KBM-7 (cell line): ENCODE measurements around the gene CAMSAP1.

Experiments
- DNase-seq: peaks from one replicate; pipeline ENCODE4 v3.0.0-alpha.2; 2015
- in situ Hi-C: fragments of 300-500 bp; cut with MboI; formaldehyde crosslinking; loops from 2 replicates; pipeline ENCODE4 v1.14.3; 2020; ENCODE audit warnings: low sequenced_read_pairs, low pct_unique_long_range_greater_than_20kb, mixed read lengths

Gene CAMSAP1

GRCh38 chr9:135805422-135806022 lies 101.8 kb downstream of the CAMSAP1 start:
- DNase-seq: no peak
- in situ Hi-C loops: no loop called here

DNA sequence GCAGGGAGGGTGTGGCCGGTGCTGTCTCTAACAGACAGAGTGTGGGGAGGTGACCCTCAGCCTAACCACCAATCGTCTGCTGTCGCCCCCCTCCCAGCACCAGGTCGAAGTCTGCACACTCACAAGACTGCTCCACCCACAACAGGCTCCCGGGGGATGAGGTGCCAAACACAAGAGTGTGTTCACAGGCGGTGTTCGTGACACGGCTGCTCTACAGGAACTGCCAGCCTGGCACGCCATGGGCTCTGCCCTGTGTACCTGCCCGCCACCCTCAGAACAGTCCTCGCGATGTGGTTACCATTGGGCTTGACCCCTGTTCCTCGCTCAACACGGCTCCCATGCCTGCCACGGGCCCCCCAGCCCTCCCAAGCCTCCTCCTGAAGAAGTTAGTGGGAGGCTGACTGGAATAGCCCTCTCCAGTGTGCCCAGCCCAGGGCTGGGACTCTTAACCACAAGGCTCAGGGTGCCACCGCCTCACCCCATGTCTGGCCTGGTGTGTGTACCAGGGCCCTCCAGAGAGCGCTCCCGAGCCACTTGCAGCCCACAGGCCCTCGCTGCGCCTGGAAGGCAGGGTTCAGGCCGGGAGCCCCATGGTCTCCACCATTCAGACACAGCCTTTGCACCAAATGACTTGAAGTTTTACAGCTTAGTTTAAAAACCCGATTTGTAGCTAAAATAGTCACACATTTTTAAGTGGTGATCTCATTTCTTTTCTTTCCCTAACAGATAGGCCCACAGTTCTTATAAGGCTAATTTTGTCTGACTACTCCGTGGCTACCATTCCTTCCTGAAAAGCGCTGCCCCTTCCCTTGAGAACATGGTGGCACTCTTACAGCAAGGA lies 102.5 kb downstream of the CAMSAP1 start:
- in situ Hi-C loops: no loop called here
- no peak for DNase-seq

DNA sequence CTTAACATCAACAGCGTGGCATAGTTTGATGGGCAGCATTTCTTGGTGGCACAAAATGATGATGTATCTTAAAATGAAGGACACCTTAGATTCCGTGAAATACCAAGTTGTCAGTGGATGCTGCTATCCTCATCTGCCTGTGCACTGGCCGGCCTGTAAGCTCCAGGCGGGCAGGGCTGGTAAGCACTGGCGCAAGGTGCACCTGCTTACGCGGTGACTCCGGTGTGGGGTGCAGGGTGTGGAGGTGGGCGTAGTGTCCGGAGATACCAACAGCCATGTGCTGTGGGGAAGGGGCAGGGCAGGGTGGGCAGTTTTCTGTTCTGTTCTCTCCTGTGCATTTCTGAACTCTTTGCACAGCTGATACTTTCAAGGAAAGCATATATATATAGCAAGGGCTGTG lies 103.9 kb downstream of the CAMSAP1 start:
- DNase-seq: no peak
- in situ Hi-C loops: no loop called here

GRCh38 chr9:135802876-135803419 lies 104.4 kb downstream of the CAMSAP1 start:
- DNase-seq: no peak
- in situ Hi-C loops: no loop called here

DNA sequence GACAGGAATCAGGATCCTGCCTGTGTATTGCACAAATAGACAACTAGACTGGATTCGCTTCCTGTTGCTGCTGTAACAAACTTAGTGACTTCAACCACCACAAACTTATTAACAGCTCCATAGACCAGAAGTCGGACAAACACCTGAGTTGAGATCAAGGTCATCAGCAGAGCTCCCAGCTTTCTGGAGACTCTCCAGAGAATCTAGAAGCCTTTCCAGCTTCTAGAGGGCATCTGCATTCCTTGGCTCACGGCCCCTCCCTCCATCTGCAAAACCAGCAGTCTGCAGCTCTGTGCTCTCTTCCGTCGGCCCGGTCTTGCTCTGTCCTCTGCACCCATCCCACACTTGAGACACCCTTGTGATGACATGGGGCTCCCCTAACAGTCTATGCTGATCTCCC lies 106.3 kb downstream of the CAMSAP1 start:
- in situ Hi-C loops: no loop called here
- DNase-seq: no peak

DNA sequence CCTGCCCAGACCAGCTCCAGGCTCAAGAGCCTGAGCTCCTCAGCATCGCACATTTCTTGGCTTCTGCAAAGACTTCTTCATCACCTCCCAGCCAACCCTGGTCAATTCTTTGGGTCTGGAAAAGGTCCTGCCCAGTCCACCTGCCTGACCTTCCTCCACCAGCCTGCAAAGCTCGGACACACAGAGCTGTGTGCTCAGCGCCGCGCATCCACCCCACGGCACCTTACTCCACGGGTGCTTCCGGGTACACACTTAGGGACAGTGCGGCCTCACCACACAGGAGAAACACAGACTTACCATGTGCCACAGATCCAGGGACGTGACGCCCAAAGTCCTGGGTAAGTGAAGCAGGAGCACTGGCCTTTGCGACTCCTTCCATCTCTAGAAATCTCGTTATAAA lies 108.1 kb downstream of the CAMSAP1 start:
- in situ Hi-C loops: no loop called here
- no peak for DNase-seq

DNA sequence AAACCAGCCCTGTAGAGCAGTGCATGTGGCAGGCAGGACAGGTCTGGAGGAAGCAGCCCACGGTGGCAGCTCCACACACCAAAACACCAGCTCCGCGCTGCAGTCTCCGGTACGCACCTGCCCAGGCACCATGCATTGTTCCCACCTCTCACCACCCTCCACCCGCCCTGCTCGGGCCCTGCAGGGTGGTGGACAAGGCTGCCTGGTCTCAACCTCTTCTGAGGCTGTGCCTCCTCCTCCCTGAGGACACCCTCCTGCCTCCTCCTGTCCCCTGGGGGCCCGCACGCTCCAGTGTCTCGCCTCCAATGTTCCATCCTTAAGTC lies 109.1 kb downstream of the CAMSAP1 start:
- in situ Hi-C loops: no loop called here

DNA sequence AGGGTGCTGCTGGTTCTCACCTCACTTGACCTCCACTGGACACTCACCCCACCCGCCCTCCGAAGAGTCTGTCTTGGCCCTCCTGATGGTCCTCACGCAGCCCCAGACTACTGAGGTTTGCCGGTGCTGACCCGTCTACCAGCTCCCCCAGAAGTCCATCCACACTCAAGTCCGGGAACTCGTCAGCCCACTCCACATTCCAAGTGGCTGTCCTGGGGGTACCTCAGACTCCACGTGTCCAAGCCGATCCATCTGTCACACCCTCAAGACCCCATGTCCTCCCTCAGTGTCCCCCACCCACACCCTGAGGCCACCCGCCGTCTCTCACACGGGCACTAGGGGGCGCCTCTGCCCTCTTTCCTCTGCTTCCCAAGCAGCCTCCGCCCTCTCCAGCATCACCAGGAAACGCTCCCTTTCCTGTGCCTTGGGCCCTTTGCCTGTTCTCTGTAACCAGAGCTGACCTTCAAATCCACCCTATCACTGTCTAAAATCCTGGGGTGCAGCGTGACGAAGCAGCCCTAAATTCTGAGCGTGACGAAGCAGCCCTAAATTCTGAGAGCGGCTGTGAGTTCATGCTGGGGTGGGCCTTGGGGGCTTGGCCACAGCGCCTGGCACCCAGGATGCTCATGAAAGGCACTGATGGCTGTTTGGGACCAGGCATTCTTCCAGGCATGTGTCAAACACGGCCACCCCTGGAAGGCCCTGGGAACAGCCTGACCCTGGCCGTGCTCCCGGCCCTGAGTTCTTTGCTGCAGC lies 109.7 kb downstream of the CAMSAP1 start:
- in situ Hi-C loops: no loop called here
- DNase-seq: peak; percentile 60

More for the DNA sequence above, 109.1 kb downstream of the CAMSAP1 start:
- no peak for DNase-seq

DNA sequence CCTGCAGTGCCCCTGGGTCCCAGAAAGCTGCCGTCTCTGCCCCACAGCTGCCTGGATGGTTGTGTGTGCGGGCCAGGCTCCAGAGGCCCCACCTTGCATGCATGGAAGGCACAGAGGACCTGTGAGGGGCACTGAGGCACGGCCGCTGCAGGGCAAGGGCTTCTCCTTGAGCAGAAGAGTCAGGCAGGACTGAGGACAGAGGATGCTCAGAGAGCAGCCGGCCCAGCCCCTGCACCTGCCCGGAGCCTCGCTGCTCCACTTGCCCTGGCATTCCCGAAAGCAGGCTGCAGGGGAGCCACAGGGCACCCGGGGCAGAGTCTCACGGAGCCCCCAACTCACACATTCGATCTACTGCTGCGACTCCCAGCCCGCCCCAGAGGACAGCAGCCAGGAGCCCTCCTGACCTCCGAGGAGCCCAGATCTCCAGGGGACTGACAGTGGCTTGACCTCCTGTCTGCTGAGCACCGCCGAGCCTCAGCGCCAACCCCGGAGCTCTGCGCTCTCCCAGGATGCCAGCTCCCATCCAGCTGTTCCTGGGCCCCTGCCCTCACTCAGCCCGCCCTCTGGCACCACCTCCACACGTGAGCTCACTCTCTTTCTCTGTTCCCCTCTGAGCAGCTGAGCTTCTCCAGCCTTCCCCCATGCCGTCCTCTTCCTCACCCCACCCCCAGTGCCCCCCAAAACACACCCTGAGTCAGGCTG lies 110.4 kb downstream of the CAMSAP1 start:
- no peak for DNase-seq
- in situ Hi-C loops: no loop called here

GRCh38 chr9:135795391-135795790 lies 112.0 kb downstream of the CAMSAP1 start:
- in situ Hi-C loops: no loop called here
- DNase-seq: no peak

DNA sequence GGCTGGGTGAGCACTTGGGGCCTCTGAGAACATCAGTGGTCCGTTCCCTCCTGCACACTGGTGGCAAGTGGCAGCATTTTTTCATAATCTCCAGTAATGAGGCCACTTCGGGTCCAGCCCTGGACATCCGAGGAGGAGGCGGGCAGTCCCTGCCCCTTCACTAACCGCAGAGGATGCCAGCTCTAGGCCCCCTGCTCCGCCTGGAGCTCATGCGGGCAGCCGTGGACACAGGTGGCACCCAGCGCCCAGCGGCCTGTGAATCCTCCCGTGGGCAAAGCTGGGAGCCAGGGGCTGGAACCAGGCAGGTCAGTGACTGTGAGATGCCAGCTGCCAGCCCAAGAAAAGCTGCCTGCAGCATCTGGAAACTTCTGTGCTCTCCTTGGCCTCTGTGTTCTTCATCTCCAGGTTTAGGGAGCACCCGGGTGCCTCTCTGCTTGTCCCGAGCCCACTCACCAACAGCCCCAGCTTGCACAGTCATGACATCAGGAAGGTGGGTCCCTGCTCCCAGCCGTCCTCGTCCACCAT lies 112.9 kb downstream of the CAMSAP1 start:
- in situ Hi-C loops: no loop called here

DNA sequence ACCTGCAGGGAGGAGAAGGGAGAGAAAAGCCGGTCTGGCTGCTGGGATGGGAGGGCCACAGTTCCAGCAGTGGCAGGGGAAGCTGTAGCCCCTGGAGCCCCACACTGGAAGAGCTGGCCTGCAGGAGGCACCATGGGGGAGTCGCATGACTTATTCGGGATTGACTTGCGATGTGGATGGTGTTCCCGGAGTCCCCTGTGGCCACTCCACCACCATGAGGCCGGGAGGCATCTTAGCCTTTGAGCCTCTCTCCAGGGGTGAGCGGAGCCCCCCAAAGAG lies 113.3 kb downstream of the CAMSAP1 start:
- in situ Hi-C loops: no loop called here
- DNase-seq: no peak

More for the DNA sequence above, 112.9 kb downstream of the CAMSAP1 start:
- no peak for DNase-seq

DNA sequence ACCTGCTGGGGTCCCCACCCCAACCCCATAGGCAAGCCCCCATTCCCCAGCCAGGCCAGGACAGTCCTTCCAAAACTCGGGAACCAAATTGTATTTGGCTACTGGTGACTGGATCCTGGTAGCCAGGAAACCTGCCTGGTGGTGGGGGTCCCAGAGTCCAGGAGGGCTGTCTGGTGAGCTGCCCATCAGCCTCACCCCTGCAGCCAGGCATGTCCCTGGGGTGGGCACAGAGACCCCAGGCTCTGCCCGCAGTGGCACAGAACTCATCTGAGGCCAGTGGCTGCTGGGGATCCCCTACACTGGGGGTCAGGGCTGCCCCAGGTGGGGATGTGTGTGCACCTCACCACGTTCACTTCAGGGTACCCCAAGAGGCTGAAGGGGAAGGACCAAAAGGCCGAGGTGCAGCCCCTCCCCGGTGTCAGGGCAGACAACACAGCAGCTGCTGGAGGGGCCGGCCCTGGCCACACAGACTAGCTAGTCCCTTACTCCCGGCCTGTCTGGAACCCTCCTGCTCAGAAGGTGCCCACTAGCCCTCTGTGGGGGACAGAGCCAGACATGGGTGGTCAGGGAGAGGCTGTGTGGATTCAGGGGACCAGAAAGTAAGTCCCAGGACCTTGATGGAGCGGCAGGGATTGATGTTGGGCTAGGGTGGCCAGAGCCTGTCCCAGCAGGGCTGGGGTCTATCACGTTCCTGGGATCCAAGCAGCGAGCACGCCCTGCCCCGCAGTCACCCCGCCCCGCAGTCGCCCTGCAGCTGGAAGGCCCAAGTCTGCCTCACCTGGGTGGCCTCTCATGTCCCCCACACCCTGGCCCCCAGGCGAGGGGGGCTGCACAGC lies 113.9 kb downstream of the CAMSAP1 start:
- no peak for DNase-seq
- in situ Hi-C loops: no loop called here

DNA sequence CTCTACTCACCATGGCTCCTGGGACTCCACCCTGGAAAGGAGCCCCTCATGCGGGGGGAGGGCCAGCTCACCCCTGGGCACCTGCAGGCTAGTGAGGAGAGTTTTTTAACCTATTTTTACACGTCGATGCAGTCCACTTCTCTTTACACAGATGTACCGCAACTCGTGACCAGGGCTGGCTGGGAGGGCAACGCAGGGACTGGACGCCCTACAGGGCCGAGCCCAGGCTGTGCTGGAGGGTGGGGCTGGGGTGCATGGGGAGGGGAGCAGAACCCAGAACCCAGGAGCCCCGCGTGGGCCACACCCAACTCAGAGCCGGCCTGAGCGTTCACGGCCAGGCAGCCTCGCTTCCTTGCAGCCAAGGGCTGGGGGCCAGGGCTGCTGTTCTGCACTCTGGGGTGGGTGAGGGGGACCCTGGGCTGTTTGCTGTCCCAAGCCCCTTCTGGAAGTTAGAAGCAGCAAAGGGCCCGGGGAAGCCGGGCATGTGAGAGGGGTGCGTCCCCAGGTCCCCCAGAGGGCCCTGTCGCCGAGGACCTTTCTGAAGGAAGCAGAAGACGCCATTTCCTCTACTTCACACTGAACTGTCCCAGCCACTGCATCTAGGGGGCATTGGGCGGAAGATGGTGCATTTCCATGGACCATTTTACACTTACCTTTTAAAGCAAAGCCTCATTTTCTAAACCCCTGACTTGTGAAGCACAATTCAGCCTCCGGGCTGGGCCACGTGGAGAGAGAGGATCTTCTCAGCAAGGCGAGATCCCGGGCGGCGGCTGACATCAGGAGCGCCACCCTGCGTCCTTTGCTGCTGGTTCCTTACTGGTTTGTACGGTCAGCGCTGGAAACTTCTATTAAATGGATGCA lies 114.8 kb downstream of the CAMSAP1 start:
- DNase-seq: no peak
- in situ Hi-C loops: no loop called here

DNA sequence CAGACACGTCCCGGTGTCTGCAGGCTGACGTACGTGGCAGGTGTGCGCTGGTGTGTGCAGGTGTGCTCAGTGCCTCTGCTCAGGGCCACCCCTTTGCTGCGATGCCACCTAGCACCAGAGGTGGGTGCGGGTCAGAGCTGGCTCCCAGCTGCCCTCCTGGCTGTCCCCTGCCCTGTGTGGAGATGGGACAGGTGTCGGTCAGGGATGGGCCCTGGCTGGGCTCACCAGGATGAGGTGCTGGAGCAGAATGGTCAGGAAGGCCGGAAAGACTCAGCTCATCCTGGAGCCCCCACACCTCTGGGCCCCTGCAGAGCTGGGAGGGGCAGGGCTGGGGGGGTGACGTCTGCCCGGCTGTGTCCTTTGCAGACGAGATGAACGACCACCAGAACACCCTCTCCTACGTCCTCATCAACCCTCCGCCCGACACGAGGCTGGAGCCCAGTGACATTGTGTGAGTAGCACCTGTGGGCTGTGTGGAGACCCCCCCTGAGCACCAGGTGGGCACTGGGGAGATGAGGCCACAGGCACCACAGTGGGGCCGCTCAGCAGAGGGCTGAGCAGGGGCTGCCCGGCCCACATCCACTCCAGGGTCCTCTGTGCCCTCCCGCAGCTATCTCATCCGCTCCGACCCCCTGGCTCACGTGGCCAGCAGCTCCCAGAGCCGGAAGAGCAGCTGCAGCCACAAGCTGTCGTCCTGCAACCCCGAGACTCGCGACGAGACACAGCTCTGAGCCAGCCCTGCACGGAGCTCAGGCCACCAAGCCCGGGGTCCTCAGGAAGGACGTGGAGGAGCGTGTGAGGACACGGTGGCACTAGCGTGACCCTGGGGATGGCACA lies 115.7 kb downstream of the CAMSAP1 start:
- DNase-seq: no peak
- in situ Hi-C loops: no loop called here

- no peak for DNase-seq
Observed at GRCh38 chr9:135790850-135791249, 116.5 kb downstream of the CAMSAP1 start.

GRCh38 chr9:135790356-135790755 lies 117.0 kb downstream of the CAMSAP1 start:
- DNase-seq: no peak
- in situ Hi-C loops: no loop called here

More at GRCh38 chr9:135790850-135791249, 116.5 kb downstream of the CAMSAP1 start:
- in situ Hi-C loops: no loop called here
